Esophagus squamous epithelium (tissue), 5 donors: Measurements from ENCODE around the gene PRMT2. TPM values are rescaled to one million over a fixed set of nuclear protein-coding genes. Genes with fewer than 3 reads are reported as not detected.

Experiments used
- DNase-seq: peaks from one replicate; lab custom pipeline; 2025; lab: John Stamatoyannopoulos, UW
- H3K27ac ChIP-seq, 4 donors: fragments of 200-600 bp; sonication (generic); one replicate each; pipeline ENCODE4 v1.5.1; 2016 to 2019; ENCODE audit warnings: mild to moderate bottlenecking in 1 of 4
- H3K27me3 ChIP-seq, 4 donors: fragments of 200-600 bp; sonication (generic); 1 replicate in 3 of 4; 2 replicates in 1 of 4; pipeline versions ENCODE4 v1.5.1 to v1.6.0; 2017 to 2021; ENCODE audit warnings: antibody characterized with exemption in 1 of 4
- H3K36me3 ChIP-seq, 3 donors: fragments of 200-600 bp; sonication (generic); one replicate each; pipeline ENCODE4 v1.5.1; 2016 to 2019
- H3K4me1 ChIP-seq, 3 donors: fragments of 200-600 bp; sonication (generic); one replicate each; pipeline ENCODE4 v1.5.1; 2017 to 2019
- H3K4me3 ChIP-seq, 4 donors: fragments of 200-600 bp; sonication (generic); 1 replicate in 3 of 4; 2 replicates in 1 of 4; pipeline ENCODE4 v1.5.1; 2016 to 2019; ENCODE audit warnings: mild to moderate bottlenecking in 2 of 4, moderate library complexity in 1 of 4
- H3K9me3 ChIP-seq, 3 donors: fragments of 200-600 bp; sonication (generic); one replicate each; pipeline ENCODE4 v1.5.1; 2016 to 2019
- CTCF ChIP-seq, 6 experiments: fragments of 450-650 bp in 4 of 6; fragments of 200-600 bp in 2 of 6; sonication (generic) in 2 of 6; IDR thresholded peaks; one replicate each; pipeline ENCODE4 v1.5.1; 2016 to 2019; ENCODE audit warnings: antibody characterized with exemption in 6 of 6, mild to moderate bottlenecking in 4 of 6, moderate library complexity in 4 of 6
- POLR2A ChIP-seq, 4 donors: fragments of 450-650 bp; IDR thresholded peaks; one replicate each; pipeline ENCODE4 v1.6.1; 2017; ENCODE audit warnings: antibody characterized with exemption in 4 of 4, mild to moderate bottlenecking in 4 of 4, moderate library complexity in 3 of 4
- WGBS, 2 donors: methylation state at CpG; one replicate each; pipeline ENCODE4 v1.1.5; 2018; 5-methylcytosine and 5-hydroxymethylcytosine counted together
- intact Hi-C: fragments of 100-400 bp; cut with DNase I; formaldehyde crosslinking; loops from one replicate; pipeline ENCODE4 v1.15.0; 2022
- total RNA-seq, 4 donors: library from RNA; depleted of rRNA; stranded (reverse); fragments of >200 nt; gene quantifications; one replicate each; pipeline ENCODE4 v1.1.0, GENCODE V29; 2016
- donor health status: DM: yes; HTN: yes; CAD: no.

The PRMT2 gene
- total RNA-seq, 4 donors from 2014 or later, result 72.3 to 125 (median 101) TPM

GRCh38 chr21:46662367-46662654, 26.8 kb downstream of the PRMT2 start:
- no peak for DNase-seq
- H3K4me1 ChIP-seq, result peaks cover 0 to 32% (median 5%) of the 10 kb centered on the region in 3 donors
- no CpG with 5 or more reads among the region's 11 CpGs for WGBS, 2 donors
- no peaks in the 10 kb centered on the region for H3K9me3 ChIP-seq
- no peak overlapping the region for H3K27ac ChIP-seq
- intact Hi-C loops, result no loop called here
- H3K27me3 ChIP-seq, result peaks cover 0 to 8% (median 0%) of the 10 kb centered on the region in 4 donors
- no peak for TF ChIP-seq CTCF (IDR thresholded peaks at IDR 0.05)
- no peak for TF ChIP-seq POLR2A (IDR thresholded peaks at IDR 0.05)
- H3K36me3 ChIP-seq, result peaks cover 3 to 65% (median 6%) of the 10 kb centered on the region in 3 donors
- H3K4me3 ChIP-seq, result peak overlapping the region in 2 of 4 donors; percentile 33 to 50

- Histone ChIP-seq H3K27me3 (peaks cover 0 to 14% (median 0%) of the 10 kb centered on the region in 4 donors), H3K36me3 (peaks cover 3 to 58% (median 6%) of the 10 kb centered on the region in 3 donors), H3K9me3 (no peaks in the 10 kb centered on the region), H3K27ac (peak overlapping the region in 1 of 4 donors; percentile 29), H3K4me3 (no peak overlapping the region), H3K4me1 (peaks cover 6 to 38% (median 11%) of the 10 kb centered on the region in 3 donors)
- no peak for DNase-seq
- intact Hi-C loops, result no loop called here
- TF ChIP-seq CTCF (IDR thresholded peaks at IDR 0.05), result no peak
- no peak for TF ChIP-seq POLR2A (IDR thresholded peaks at IDR 0.05)
- WGBS, 2 donors, result 63 to 72% methylated on average over 10 to 14 of the region's 21 CpGs
Observed at GRCh38 chr21:46662765-46663500, 27.5 kb downstream of the PRMT2 start.

DNA sequence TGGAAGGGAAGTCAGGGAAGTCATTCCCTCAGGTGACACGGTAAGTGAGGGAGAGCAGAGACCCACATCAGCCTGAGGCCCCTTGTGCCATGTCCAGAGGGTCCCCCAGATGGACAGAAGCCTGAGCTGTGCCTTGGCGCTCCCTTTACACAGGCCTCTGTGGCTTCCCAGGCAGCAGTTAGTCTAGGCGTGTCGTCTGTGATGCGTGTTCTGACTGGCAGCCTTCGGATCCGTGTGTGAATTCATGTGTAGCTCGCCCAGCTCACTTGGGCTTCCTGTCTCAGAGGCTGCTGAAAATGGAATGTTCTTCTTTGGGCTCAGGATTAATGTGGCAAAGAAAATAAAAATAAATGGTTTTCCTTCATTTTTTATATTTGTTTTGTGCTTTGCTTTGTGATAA, 28.3 kb downstream of the PRMT2 start:
- Histone ChIP-seq H3K27ac (peak overlapping the region in 1 of 4 donors; percentile 29), H3K4me3 (no peak overlapping the region), H3K9me3 (no peaks in the 10 kb centered on the region), H3K4me1 (peaks cover 7 to 42% (median 13%) of the 10 kb centered on the region in 3 donors), H3K27me3 (peaks cover 0 to 21% (median 0%) of the 10 kb centered on the region in 4 donors), H3K36me3 (peaks cover 3 to 50% (median 6%) of the 10 kb centered on the region in 3 donors)
- intact Hi-C loops, result no loop called here
- no peak for DNase-seq
- TF ChIP-seq CTCF (IDR thresholded peaks at IDR 0.05), result no peak
- no peak for TF ChIP-seq POLR2A (IDR thresholded peaks at IDR 0.05)
- 43 to 53% methylated on average over 5 to 7 of the region's 8 CpGs for WGBS, 2 donors

DNA sequence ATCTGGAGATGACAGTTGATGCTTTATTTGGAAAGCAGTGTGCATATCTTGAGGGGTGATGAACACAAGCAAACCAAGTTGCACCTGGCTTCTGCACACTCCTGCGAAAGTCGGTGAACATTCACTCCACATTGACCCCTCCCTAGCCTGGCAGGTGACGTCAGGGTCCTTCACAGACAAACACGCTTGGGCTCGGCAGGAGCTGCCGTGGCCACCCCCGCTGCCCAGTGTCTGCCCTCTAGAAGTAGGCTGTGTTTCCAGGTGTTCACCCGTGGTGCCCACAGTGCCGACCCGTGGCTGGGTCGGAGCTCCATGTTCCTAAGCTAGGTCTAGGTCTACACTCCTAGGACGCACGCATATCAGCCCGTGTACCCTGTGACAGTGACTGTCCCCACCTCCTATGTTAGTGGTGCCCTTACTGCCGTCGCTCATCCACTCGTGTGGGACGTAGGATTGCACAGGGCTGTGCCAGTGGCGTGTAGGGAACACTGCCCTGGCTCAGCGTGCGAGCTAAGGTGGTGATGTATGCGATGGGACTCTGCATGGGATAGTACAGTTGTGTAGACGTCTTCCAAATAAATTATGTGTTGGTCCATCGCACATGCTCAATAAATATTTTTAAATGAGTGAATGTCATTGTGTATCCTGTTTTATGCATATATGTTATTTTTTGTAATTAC, 29.0 kb downstream of the PRMT2 start:
- Histone ChIP-seq H3K27me3 (peaks cover 0 to 21% (median 0%) of the 10 kb centered on the region in 4 donors), H3K9me3 (no peaks in the 10 kb centered on the region), H3K36me3 (peaks cover 3 to 43% (median 6%) of the 10 kb centered on the region in 3 donors), H3K4me3 (no peak overlapping the region), H3K27ac (no peak overlapping the region), H3K4me1 (peaks cover 7 to 42% (median 13%) of the 10 kb centered on the region in 3 donors)
- intact Hi-C loops, result no loop called here
- DNase-seq, result no peak
- 90 to 92% methylated on average over 18 to 23 of the region's 24 CpGs for WGBS, 2 donors
- TF ChIP-seq POLR2A (IDR thresholded peaks at IDR 0.05) (no peak), CTCF (IDR thresholded peaks at IDR 0.05) (no peak)

DNA sequence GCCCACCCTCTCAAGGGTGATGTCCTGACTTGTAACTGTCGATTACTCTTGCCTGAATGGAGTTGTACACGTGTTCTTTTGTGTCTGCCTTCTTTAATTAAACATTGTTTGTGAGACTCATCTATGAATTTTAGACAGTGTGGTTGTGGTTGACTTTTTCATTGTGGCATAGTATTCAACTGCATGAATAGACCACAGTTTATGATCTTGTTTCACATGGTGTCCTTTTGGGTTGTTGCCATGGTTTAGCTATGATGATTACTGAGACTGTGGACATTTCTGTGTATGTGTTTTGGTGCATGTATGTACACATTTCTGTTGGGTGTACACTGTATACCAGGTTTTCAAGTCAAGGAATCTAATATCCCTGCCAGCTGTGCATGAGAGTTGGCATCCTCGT, 30.1 kb downstream of the PRMT2 start:
- H3K27ac ChIP-seq, result no peak overlapping the region
- peaks cover 3 to 32% (median 6%) of the 10 kb centered on the region in 3 donors for H3K36me3 ChIP-seq
- intact Hi-C loops, result no loop called here
- H3K27me3 ChIP-seq, result peaks cover 0 to 22% (median 0%) of the 10 kb centered on the region in 4 donors
- H3K4me3 ChIP-seq, result no peak overlapping the region
- no peak for TF ChIP-seq POLR2A (IDR thresholded peaks at IDR 0.05)
- no peak for TF ChIP-seq CTCF (IDR thresholded peaks at IDR 0.05)
- DNase-seq, result no peak
- H3K9me3 ChIP-seq, result no peaks in the 10 kb centered on the region
- WGBS, 2 donors, result 57 to 76% methylated on average over 3 of the region's 3 CpGs
- H3K4me1 ChIP-seq, result peaks cover 7 to 42% (median 13%) of the 10 kb centered on the region in 3 donors
